ENCODE results near the gene IGF2BP2. TPM values are rescaled to one million over a fixed set of nuclear protein-coding genes. Genes with fewer than 3 reads are reported as not detected.

Gene IGF2BP2
- total and polyA plus RNA-seq, 9 of the 15 experiments (the other 6 are each of a cell fraction or from before 2014, with no cell fraction given) = 3.2 to 59.6 (median 30.5) TPM

DNA sequence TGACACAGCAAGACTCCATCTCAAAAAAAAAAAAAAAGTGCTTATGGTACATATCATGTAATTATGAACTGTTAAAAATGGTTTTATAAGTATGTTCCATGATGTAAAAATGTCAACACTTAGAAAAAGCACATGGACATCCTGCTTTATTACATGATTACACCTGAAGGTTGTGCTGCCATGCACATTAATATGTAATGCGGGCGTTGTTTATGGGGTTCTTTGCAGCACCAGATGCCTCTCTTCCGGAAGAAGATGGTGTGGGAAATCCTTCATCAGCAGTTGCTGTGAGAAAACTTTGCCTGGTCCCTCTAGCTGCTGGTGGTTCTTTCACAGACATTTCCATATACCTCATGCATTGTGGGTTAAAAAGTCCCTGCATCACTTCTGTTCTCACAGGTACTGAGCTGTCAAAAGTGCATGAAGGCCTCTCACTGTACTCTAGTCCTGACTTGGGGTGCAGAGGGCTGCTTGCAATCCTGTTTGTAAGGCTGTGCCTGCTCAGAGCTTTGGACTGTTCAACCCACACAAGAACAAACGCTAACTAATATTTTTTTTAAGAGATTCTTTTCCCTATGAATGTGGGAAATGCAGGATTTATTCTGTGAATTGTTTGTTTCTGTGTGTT is 195.2 kb downstream of the IGF2BP2 start:
- DNase-seq (ENCODE audit: extremely low read depth in 1 of 4, low spot score in 3 of 4) = no peak
- no peaks in the 10 kb centered on the region for H4K20me1 ChIP-seq (replicated peaks; ENCODE audit: control insufficient read depth, insufficient read depth, low read length)
- FAIRE-seq = peak; percentile 64
- TF ChIP-seq ELF1 (tag; IDR thresholded peaks at IDR 0.05) (no peak), TAF7 (tag; IDR thresholded peaks at IDR 0.05) (no peak)
- TF ChIP-seq, protein P1, sequence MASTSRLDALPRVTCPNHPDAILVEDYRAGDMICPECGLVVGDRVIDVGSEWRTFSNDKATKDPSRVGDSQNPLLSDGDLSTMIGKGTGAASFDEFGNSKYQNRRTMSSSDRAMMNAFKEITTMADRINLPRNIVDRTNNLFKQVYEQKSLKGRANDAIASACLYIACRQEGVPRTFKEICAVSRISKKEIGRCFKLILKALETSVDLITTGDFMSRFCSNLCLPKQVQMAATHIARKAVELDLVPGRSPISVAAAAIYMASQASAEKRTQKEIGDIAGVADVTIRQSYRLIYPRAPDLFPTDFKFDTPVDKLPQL (IDR thresholded peaks at IDR 0.05; ENCODE audit: extremely low read depth, insufficient read length) = no peak
- 89% methylated on average over 4 of the region's 4 CpGs for WGBS (ENCODE audit: insufficient coverage, low coverage, missing lambda C conversion rate)
- intact Hi-C loops (cut with micrococcal nuclease) (no loop called here), in situ Hi-C loops (cut with MboI) (no loop called here)
- H3K4me1 ChIP-seq (replicated peaks in 1 of 2; ENCODE audit: control insufficient read depth in 2 of 2, insufficient read depth in 2 of 2, low read length in 2 of 2) = no peaks in the 10 kb centered on the region
- H3K79me2 ChIP-seq (ENCODE audit: control insufficient read depth, insufficient read depth, low read length) = no peaks in the 10 kb centered on the region
- ChIA-PET CTCF (ENCODE audit: low intra/inter-chr PET ratio) (no interaction called here), POLR2A (interaction anchor here (0.6 to 1.4 kb wide), 2 partner anchors 8 to 10 kb away, joined by 3 to 7 read pairs; no protein-coding TSS in a partner anchor)
- no peak overlapping the region for H2AFZ ChIP-seq (ENCODE audit: low read depth, low read length)
- no peaks in the 10 kb centered on the region for H3K9me3 ChIP-seq (replicated peaks; ENCODE audit: control insufficient read depth, insufficient read depth, low read depth, low read length)
- no peak overlapping the region; the same call in 2 of the 3 replicates for H3K27ac ChIP-seq (ENCODE audit: extremely low read depth, low read depth, low read length)
- no peak for ATAC-seq
- H3K4me2 ChIP-seq (ENCODE audit: insufficient read depth, low read length) = no peak overlapping the region
- no peak overlapping the region for H3K4me3 ChIP-seq
- peaks cover 35% of the 10 kb centered on the region; the same call in 2 of the 3 replicates for H3K36me3 ChIP-seq (ENCODE audit: control insufficient read depth, insufficient read depth, low read length)
- no TSS peak for BruUV-seq (replicated peaks)
- H3K9me1 ChIP-seq (ENCODE audit: control insufficient read depth, insufficient read depth, low read length) = no peaks in the 10 kb centered on the region
- no peak overlapping the region for H3K9ac ChIP-seq (ENCODE audit: insufficient read depth in 1 of 2, low read depth in 2 of 2, low read length in 2 of 2)
- H3K27me3 ChIP-seq (ENCODE audit: control insufficient read depth in 2 of 2, insufficient read depth in 2 of 2, low read length in 2 of 2) = no peaks in the 10 kb centered on the region

DNA sequence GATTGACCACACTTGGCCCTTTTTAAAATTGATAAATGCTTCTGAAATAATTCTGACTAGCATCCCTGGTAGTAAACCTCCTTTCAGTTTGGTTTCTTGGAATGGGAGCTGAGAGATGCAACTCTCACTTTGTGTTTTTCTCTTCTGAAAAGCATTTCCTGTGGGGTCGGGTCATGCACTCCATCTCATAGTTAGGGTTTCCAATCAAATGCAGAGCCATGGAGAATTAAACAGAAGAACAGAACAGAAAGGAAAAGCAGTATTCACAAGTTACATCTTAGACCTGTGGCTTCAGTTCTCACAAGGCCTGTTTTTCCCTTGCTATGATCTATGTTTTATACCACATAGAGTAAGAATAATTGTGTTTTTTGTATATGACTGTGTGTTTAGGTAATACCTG is 199.1 kb downstream of the IGF2BP2 start:
- WGBS (ENCODE audit: insufficient coverage, low coverage, missing lambda C conversion rate) = 100% methylated on average over 1 of the region's 1 CpG
- DNase-seq (ENCODE audit: extremely low read depth in 1 of 4, low spot score in 3 of 4) (no peak), ATAC-seq (no peak), FAIRE-seq (no peak)
- Histone ChIP-seq H3K4me1 (replicated peaks in 1 of 2; ENCODE audit: control insufficient read depth in 2 of 2, insufficient read depth in 2 of 2, low read length in 2 of 2) (no peaks in the 10 kb centered on the region), H3K4me2 (ENCODE audit: insufficient read depth, low read length) (no peak overlapping the region), H4K20me1 (replicated peaks; ENCODE audit: control insufficient read depth, insufficient read depth, low read length) (no peaks in the 10 kb centered on the region), H3K4me3 (no peak overlapping the region), H3K9ac (ENCODE audit: insufficient read depth in 1 of 2, low read depth in 2 of 2, low read length in 2 of 2) (no peak overlapping the region), H3K27ac (ENCODE audit: extremely low read depth, low read depth, low read length) (no peak overlapping the region), H3K79me2 (ENCODE audit: control insufficient read depth, insufficient read depth, low read length) (no peaks in the 10 kb centered on the region), H3K9me1 (ENCODE audit: control insufficient read depth, insufficient read depth, low read length) (no peaks in the 10 kb centered on the region), H2AFZ (ENCODE audit: low read depth, low read length) (no peak overlapping the region), H3K36me3 (ENCODE audit: control insufficient read depth, insufficient read depth, low read length) (peaks cover 44% of the 10 kb centered on the region; the same call in 2 of the 3 replicates), H3K27me3 (ENCODE audit: control insufficient read depth in 2 of 2, insufficient read depth in 2 of 2, low read length in 2 of 2) (no peaks in the 10 kb centered on the region), H3K9me3 (replicated peaks; ENCODE audit: control insufficient read depth, insufficient read depth, low read depth, low read length) (no peaks in the 10 kb centered on the region)
- CTCF ChIA-PET (ENCODE audit: low intra/inter-chr PET ratio) = no interaction called here
- POLR2A ChIA-PET = interaction anchor here (0.6 kb wide), 1 partner anchor 172 kb away, joined by 3 read pairs; no protein-coding TSS in a partner anchor
- TF ChIP-seq GABPB2 (CRISPR knock-in tag; conservative IDR thresholded peaks at IDR 0.05) = no peak
- TF ChIP-seq DMBX1 (CRISPR knock-in tag; IDR thresholded peaks at IDR 0.05; ENCODE audit: borderline replicate concordance) = no peak
- no TSS peak for BruUV-seq (replicated peaks)
- intact Hi-C loops (cut with micrococcal nuclease) = no loop called here
- in situ Hi-C loops (cut with MboI) = no loop called here
